GM20431 (cell line): ENCODE data around the gene TSHZ2.
"Not testable (repeated sequence)": the region's sequence is repeated elsewhere in the genome, so short reads cannot be mapped to it uniquely, and the experiment has no call there.

Experiments used
- in situ Hi-C: fragments of 300-500 bp; cut with MseI, MboI; formaldehyde crosslinking; loops from one replicate; pipeline ENCODE4 v1.15.0; 2020; ENCODE audit warnings: low sequenced_read_pairs; ENCODE audit not compliant: unreplicated experiment

The TSHZ2 gene

GRCh38 chr20:53346335-53346648 is 374.1 kb downstream of the TSHZ2 start:
- in situ Hi-C loops, result no loop called here

GRCh38 chr20:53349730-53350129 is 377.6 kb downstream of the TSHZ2 start:
- in situ Hi-C loops, result no loop called here

- in situ Hi-C loops, result no loop called here
These were observed 380.7 kb downstream of the TSHZ2 start for GRCh38 chr20:53352727-53353440.

GRCh38 chr20:53354314-53354713 is 382.2 kb downstream of the TSHZ2 start:
- in situ Hi-C loops, result no loop called here

- in situ Hi-C loops, result no loop called here
These were observed 383.6 kb downstream of the TSHZ2 start for GRCh38 chr20:53355790-53356189.

GRCh38 chr20:53359425-53359824 is 387.3 kb downstream of the TSHZ2 start:
- in situ Hi-C loops, result no loop called here

GRCh38 chr20:53360852-53361251 is 388.7 kb downstream of the TSHZ2 start:
- in situ Hi-C loops, result no loop called here

- in situ Hi-C loops, result no loop called here
These were observed 390.6 kb downstream of the TSHZ2 start for GRCh38 chr20:53362736-53363135.

GRCh38 chr20:53364646-53365045 is 392.5 kb downstream of the TSHZ2 start:
- in situ Hi-C loops, result no loop called here

- in situ Hi-C loops, result no loop called here
These were observed 392.9 kb downstream of the TSHZ2 start for GRCh38 chr20:53365076-53365475.

GRCh38 chr20:53365539-53366075 is 393.4 kb downstream of the TSHZ2 start:
- in situ Hi-C loops, result no loop called here

- in situ Hi-C loops, result not testable (repeated sequence)
These were observed 394.8 kb downstream of the TSHZ2 start for GRCh38 chr20:53366928-53367327.

- in situ Hi-C loops, result no loop called here
These were observed 397.7 kb downstream of the TSHZ2 start for GRCh38 chr20:53369871-53370270.

GRCh38 chr20:53370345-53370961 is 398.3 kb downstream of the TSHZ2 start:
- in situ Hi-C loops, result no loop called here

- in situ Hi-C loops, result no loop called here
These were observed 399.1 kb downstream of the TSHZ2 start for GRCh38 chr20:53371216-53371615.

GRCh38 chr20:53376021-53376420 is 403.9 kb downstream of the TSHZ2 start:
- in situ Hi-C loops, result no loop called here

- in situ Hi-C loops, result no loop called here
These were observed 407.1 kb downstream of the TSHZ2 start for GRCh38 chr20:53379014-53379832.

GRCh38 chr20:53379833-53380120 is 407.6 kb downstream of the TSHZ2 start:
- in situ Hi-C loops, result no loop called here

- in situ Hi-C loops, result no loop called here
These were observed 409.6 kb downstream of the TSHZ2 start for GRCh38 chr20:53381568-53382262.

- in situ Hi-C loops, result no loop called here
These were observed 410.2 kb downstream of the TSHZ2 start for GRCh38 chr20:53382263-53382844.
